GM23248 (cell line): ENCODE results near the gene PTTG1.

ENCODE experiments used
- EZH2 ChIP-seq: fragments of 200-600 bp; sonication (generic); IDR thresholded peaks from 2 replicates; pipeline ENCODE4 v1.6.1; 2018; ENCODE audit warnings: antibody characterized with exemption, mild to moderate bottlenecking; ENCODE audit not compliant: insufficient read depth, poor library complexity, severe bottlenecking
- EZH2phosphoT487 ChIP-seq: fragments of 200-600 bp; sonication (generic); IDR thresholded peaks from 2 replicates; pipeline ENCODE4 v1.6.1; 2018; ENCODE audit warnings: antibody characterized with exemption, moderate library complexity, mild to moderate bottlenecking, low read depth; ENCODE audit not compliant: insufficient read depth

- TF ChIP-seq EZH2 (no peak), EZH2phosphoT487 (no peak)
Observed at GRCh38 chr5:160441311-160441781, 19.7 kb downstream of the PTTG1 start.
